Loucy (cell line): ENCODE measurements around the gene CELSR2.

ENCODE experiments used
- EZH2phosphoT487 ChIP-seq: fragments of 200-600 bp; IDR thresholded peaks from 2 replicates; pipeline ENCODE4 v1.6.1; 2018; ENCODE audit warnings: antibody characterized with exemption, mild to moderate bottlenecking, moderate library complexity, borderline replicate concordance
- TF ChIP-seq, protein P1 (sequence below): fragments of 200-600 bp; sonication (generic); conservative IDR thresholded peaks from 2 replicates; pipeline ENCODE4 v1.5.1; 2014; ENCODE audit warnings: mild to moderate bottlenecking, antibody characterized with exemption, low read length

DNA sequence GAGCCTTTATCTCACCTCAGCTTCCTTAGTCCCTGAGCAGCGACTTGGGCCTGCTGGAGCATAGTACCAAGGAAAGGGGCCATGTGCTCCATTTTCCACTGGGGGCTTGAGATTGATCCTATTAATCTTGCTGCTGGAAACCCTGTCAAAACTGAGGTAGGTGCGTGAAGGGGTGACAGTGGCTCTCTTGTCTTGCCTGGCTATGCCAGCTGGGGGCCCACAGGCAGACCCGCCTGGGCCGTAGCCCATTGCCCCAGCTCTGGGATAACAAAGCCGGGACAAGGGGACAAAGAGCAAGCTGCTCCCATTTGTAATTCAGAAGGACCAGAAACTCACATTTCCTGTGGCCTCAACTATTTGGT lies 10.3 kb upstream of the CELSR2 start:
- TF ChIP-seq, protein P1, sequence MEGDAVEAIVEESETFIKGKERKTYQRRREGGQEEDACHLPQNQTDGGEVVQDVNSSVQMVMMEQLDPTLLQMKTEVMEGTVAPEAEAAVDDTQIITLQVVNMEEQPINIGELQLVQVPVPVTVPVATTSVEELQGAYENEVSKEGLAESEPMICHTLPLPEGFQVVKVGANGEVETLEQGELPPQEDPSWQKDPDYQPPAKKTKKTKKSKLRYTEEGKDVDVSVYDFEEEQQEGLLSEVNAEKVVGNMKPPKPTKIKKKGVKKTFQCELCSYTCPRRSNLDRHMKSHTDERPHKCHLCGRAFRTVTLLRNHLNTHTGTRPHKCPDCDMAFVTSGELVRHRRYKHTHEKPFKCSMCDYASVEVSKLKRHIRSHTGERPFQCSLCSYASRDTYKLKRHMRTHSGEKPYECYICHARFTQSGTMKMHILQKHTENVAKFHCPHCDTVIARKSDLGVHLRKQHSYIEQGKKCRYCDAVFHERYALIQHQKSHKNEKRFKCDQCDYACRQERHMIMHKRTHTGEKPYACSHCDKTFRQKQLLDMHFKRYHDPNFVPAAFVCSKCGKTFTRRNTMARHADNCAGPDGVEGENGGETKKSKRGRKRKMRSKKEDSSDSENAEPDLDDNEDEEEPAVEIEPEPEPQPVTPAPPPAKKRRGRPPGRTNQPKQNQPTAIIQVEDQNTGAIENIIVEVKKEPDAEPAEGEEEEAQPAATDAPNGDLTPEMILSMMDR = no peak
- TF ChIP-seq EZH2phosphoT487 = no peak
